ENCODE data around the gene PTPRT.

GRCh38 chr20:42742926-42743325 is 446.8 kb downstream of the PTPRT start:
- TF ChIP-seq CTCF (IDR thresholded peaks at IDR 0.05) (no peak), POLR2AphosphoS5 (IDR thresholded peaks at IDR 0.05; ENCODE audit: low read depth, low read length) (no peak), TCF7L2 (IDR thresholded peaks at IDR 0.05; ENCODE audit: low read depth, low read length) (no peak)

Measured in Panc1 (cell line).